NB4 (cell line): Measurements from ENCODE around the gene NADK.

Experiments used
- DNase-seq: peaks from one replicate; pipeline ENCODE4 v3.0.0; 2010; ENCODE audit warnings: low read depth
- H3K4me3 ChIP-seq: one replicate; pipeline ENCODE4 v1.5.1; 2011; ENCODE audit warnings: mild to moderate bottlenecking, low read depth, low read length, moderate library complexity
- CTCF ChIP-seq: IDR thresholded peaks from one replicate; pipeline ENCODE4 v1.5.1; 2012; ENCODE audit warnings: low read depth, low read length
- MAX ChIP-seq: IDR thresholded peaks from 2 replicates; pipeline ENCODE4 v1.6.1; 2011; ENCODE audit warnings: low read depth, low read length
- MYC ChIP-seq: IDR thresholded peaks from 2 replicates; pipeline ENCODE4 v1.6.1; 2011; ENCODE audit warnings: low read depth, low read length
- POLR2A ChIP-seq: IDR thresholded peaks from 2 replicates; pipeline ENCODE4 v1.6.1; 2011; ENCODE audit warnings: mild to moderate bottlenecking; ENCODE audit not compliant: insufficient read length; ENCODE audit errors: extremely low read depth

The NADK gene

DNA sequence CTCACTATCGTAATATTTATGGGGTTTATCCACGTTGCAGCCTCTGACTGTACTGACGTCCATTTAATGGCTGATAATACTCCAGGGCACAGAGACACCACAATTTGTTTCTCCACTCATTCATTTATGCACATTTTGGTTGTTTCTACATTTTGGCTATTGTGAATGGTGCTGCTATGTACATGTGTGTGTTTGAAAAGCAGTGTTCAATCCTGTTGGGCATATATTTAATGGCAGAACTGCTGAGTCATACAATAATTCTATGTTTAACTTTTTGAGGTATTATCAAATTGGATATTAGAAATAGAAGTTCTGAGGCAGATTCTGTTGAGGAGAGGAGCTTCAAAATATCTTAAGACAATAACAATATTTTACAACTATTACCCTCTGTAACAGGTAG lies 39.0 kb upstream of the NADK start:
- no peak for DNase-seq
- no peak for TF ChIP-seq CTCF
- TF ChIP-seq MYC = no peak
- no peak for TF ChIP-seq POLR2A
- no peak for TF ChIP-seq MAX
- H3K4me3 ChIP-seq = no peak overlapping the region

- TF ChIP-seq MYC (no peak), POLR2A (no peak), CTCF (no peak), MAX (no peak)
- DNase-seq = no peak
- H3K4me3 ChIP-seq = no peak overlapping the region
Measured at GRCh38 chr1:1815606-1816281, 37.5 kb upstream of the NADK start.

GRCh38 chr1:1809489-1809888 lies 31.2 kb upstream of the NADK start:
- DNase-seq = no peak
- TF ChIP-seq MAX (no peak), CTCF (no peak), MYC (no peak), POLR2A (no peak)
- no peak overlapping the region for H3K4me3 ChIP-seq

- TF ChIP-seq CTCF (no peak), POLR2A (no peak), MYC (no peak), MAX (no peak)
- DNase-seq = no peak
- no peak overlapping the region for H3K4me3 ChIP-seq
Measured at GRCh38 chr1:1808206-1808605, 29.9 kb upstream of the NADK start.

DNA sequence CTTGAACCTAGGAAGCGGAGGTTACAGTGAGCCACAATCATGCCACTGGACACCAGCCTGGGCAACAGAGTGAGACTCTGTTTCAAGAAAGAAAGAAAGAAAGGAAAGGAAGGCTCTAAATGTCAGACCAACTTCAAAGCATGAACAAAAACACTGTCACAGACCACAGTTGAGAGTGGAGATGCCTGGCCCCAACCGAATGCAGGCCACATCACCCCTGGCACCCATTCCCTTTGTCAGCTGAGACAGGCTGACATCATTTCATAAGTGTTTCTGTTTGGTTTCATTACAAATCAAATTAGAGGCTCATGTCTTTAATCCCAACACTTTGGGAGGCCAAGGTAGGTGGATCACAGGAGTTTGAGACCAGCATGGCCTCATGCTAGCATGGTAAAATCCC lies 28.6 kb upstream of the NADK start:
- no peak overlapping the region for H3K4me3 ChIP-seq
- TF ChIP-seq POLR2A = no peak
- no peak for TF ChIP-seq MYC
- no peak for TF ChIP-seq CTCF
- no peak for TF ChIP-seq MAX
- no peak for DNase-seq

GRCh38 chr1:1804301-1804700 lies 26.0 kb upstream of the NADK start:
- no peak overlapping the region for H3K4me3 ChIP-seq
- TF ChIP-seq MAX (no peak), MYC (no peak), CTCF (no peak), POLR2A (no peak)

More at GRCh38 chr1:1804301-1804700, 26.0 kb upstream of the NADK start:
- DNase-seq = no peak
